OCI-LY3 (cell line): Measurements from ENCODE around the gene NIN.
"Not testable (repeated sequence)": the region's sequence is repeated elsewhere in the genome, so short reads cannot be mapped to it uniquely, and the experiment has no call there.

Source experiments
- H2AFZ ChIP-seq: fragments of 200-600, 300-600 bp; shearing (Covaris generic); 2 replicates; pipeline ENCODE4 v1.6.0; 2014; ENCODE audit warnings: antibody characterized with exemption, low read depth, low read length
- H3K27ac ChIP-seq: fragments of 200-600, 300-600 bp; sonication (generic); 2 replicates; pipeline ENCODE4 v1.5.1; 2014; ENCODE audit warnings: mild to moderate bottlenecking, low read length, moderate library complexity, mixed read lengths
- H3K27me3 ChIP-seq: fragments of 200-600, 300-600 bp; sonication (generic); 2 replicates; pipeline ENCODE4 v1.6.1; 2014; ENCODE audit warnings: low read depth, low read length, mixed read lengths
- H3K36me3 ChIP-seq: fragments of 200-600, 300-600 bp; sonication (generic); replicated peaks from 2 replicates; pipeline ENCODE3; 2014; ENCODE audit warnings: low read depth, low read length, mixed read lengths
- H3K4me1 ChIP-seq: fragments of 300-600, 200-600 bp; sonication (generic); 2 replicates; pipeline ENCODE4 v1.6.1; 2014; ENCODE audit warnings: low read length, mixed read lengths
- H3K4me2 ChIP-seq: fragments of 200-600, 300-600 bp; sonication (generic); 2 replicates; pipeline ENCODE4 v1.6.1; 2014; ENCODE audit warnings: low read length, mixed read lengths
- H3K4me3 ChIP-seq: fragments of 300-600, 200-600 bp; sonication (generic); 2 replicates; pipeline ENCODE4 v1.5.1; 2014; ENCODE audit warnings: antibody characterized with exemption, mild to moderate bottlenecking, low read length, moderate library complexity
- H3K79me2 ChIP-seq: fragments of 300-600, 200-600 bp; shearing (Covaris generic); 2 replicates; pipeline ENCODE4 v1.6.1; 2014; ENCODE audit warnings: mild to moderate bottlenecking, low read length, mixed read lengths
- H3K9ac ChIP-seq: fragments of 300-600, 200-600 bp; shearing (Covaris generic); 2 replicates; pipeline ENCODE4 v1.6.0; 2014; ENCODE audit warnings: mild to moderate bottlenecking, low read length, moderate library complexity
- H3K9me3 ChIP-seq: fragments of 200-600, 300-600 bp; shearing (Covaris generic); 2 replicates; pipeline ENCODE4 v1.6.1; 2014; ENCODE audit warnings: low read length, mixed read lengths; ENCODE audit not compliant: insufficient read depth
- H4K20me1 ChIP-seq: fragments of 200-600, 300-600 bp; sonication (generic); 2 replicates; pipeline ENCODE4 v1.6.1; 2016; ENCODE audit warnings: low read length, mixed read lengths; ENCODE audit not compliant: insufficient read depth
- CTCF ChIP-seq: fragments of 200-600, 300-600 bp; sonication (generic); IDR thresholded peaks from 2 replicates; pipeline ENCODE4 v1.5.1; 2014; ENCODE audit warnings: antibody characterized with exemption, low read length, low read depth
- EZH2phosphoT487 ChIP-seq: fragments of 200-600 bp; shearing (Covaris generic); IDR thresholded peaks from 2 replicates; pipeline ENCODE4 v1.6.1; 2018; ENCODE audit warnings: antibody characterized with exemption, mixed run types, low read depth

NIN gene

GRCh38 chr14:50822501-50823042, 8.4 kb downstream of the NIN start:
- Histone ChIP-seq H3K27ac (peak overlapping the region; percentile 96), H3K27me3 (no peaks in the 10 kb centered on the region), H4K20me1 (peaks cover 77% of the 10 kb centered on the region), H3K79me2 (peaks cover 95% of the 10 kb centered on the region), H3K4me2 (peak overlapping the region; percentile 99), H2AFZ (no peak overlapping the region), H3K36me3 (peaks cover 54% of the 10 kb centered on the region), H3K4me1 (peaks cover 68% of the 10 kb centered on the region), H3K4me3 (peak overlapping the region; percentile 73), H3K9me3 (no peaks in the 10 kb centered on the region), H3K9ac (peak overlapping the region; percentile 72)
- no peak for TF ChIP-seq CTCF
- no peak for TF ChIP-seq EZH2phosphoT487

DNA sequence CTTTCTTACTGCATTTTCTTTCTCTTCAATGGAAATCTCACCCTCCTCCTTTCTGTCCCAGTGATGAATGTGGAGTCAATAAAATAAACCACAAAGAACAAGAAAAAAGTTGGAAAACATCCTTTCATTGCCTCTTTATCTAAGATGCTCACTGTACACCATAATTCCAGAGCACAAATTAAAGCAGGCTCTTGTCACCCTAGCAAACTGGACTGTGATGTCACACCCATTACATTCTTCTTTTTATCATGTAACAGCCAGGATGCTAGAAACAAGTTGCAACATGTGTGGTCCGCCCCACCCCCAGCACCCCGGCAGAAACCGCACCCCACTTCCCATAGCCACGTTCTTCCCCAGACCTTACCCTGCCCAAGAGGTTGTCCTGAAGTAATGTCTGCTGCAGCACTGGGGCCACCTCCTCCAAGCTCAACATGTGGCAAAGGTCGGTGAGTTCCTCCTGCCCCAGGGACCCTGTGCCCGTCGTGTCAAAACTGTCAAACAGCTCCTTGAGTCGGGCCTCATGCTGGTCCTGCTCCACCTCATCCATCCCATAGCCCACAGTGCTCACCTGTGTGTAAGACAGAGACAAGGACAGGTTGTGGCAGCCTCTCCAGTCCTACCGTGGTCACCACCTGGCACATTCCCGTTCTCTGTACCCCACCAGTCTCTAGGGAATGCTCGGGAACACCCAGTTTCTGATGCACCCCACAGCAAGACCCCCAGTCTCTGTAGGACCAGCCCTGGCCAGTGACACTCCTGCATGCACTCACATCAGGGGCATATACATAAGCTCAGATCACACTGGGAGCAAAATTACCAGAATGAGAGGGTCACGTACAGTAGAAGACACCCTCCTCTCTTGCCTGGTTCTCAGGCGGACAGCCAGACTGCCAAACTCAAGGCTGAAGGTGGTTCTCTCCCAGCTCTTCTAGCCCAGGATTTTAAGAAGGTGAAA, 9.2 kb downstream of the NIN start:
- peak overlapping the region; percentile 96 for H3K27ac ChIP-seq
- H3K4me2 ChIP-seq: peak overlapping the region; percentile 99
- H3K9ac ChIP-seq: peak overlapping the region; percentile 72
- no peak for TF ChIP-seq EZH2phosphoT487
- no peak for TF ChIP-seq CTCF
- H3K36me3 ChIP-seq: peaks cover 52% of the 10 kb centered on the region
- peak overlapping the region; percentile 73 for H3K4me3 ChIP-seq
- peaks cover 74% of the 10 kb centered on the region for H4K20me1 ChIP-seq
- no peak overlapping the region for H2AFZ ChIP-seq
- no peaks in the 10 kb centered on the region for H3K27me3 ChIP-seq
- no peaks in the 10 kb centered on the region for H3K9me3 ChIP-seq
- peaks cover 95% of the 10 kb centered on the region for H3K79me2 ChIP-seq
- peaks cover 68% of the 10 kb centered on the region for H3K4me1 ChIP-seq

DNA sequence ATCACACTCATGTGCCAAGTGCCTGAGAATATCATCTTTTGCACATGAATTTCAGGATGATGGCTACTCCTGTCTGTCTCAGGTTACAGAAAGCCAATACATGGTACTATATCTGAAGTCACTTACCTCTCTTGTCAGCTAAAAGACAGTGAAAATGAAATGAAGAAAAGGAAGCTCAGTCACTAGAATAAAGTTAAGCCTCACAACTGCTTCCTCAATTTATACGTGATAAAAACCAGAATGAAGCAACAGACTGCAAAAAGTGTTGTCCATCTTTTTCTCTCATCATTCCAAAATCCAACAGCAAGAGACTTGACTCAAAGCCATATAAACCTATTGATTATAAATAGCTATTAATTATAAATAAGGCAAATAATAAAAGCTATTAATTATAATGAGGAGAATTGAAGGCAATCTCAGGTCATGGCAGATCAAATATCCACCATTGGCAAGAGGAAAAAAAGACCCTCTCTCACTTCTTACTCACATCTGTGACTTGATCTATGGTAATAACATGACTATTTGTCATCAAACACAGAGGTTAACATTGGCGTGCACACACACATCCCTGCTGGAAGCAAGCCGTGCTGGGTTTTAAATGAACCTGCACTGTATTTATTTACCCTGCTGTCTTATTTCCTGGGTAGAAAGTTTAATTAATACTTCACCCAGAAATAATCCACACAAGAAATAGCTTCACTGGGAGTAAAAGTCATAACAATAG, 10.0 kb downstream of the NIN start:
- H3K79me2 ChIP-seq: peaks cover 95% of the 10 kb centered on the region
- peak overlapping the region; percentile 40 for H3K27ac ChIP-seq
- H3K36me3 ChIP-seq: peaks cover 52% of the 10 kb centered on the region
- H3K27me3 ChIP-seq: no peaks in the 10 kb centered on the region
- peaks cover 68% of the 10 kb centered on the region for H3K4me1 ChIP-seq
- H4K20me1 ChIP-seq: peaks cover 74% of the 10 kb centered on the region
- peak overlapping the region; percentile 73; the same call in 1 of the 2 replicates for H3K4me3 ChIP-seq
- H2AFZ ChIP-seq: no peak overlapping the region
- H3K9ac ChIP-seq: peak overlapping the region; percentile 72; the same call in 1 of the 2 replicates
- H3K9me3 ChIP-seq: no peaks in the 10 kb centered on the region
- peak overlapping the region; percentile 99 for H3K4me2 ChIP-seq
- TF ChIP-seq CTCF: no peak
- no peak for TF ChIP-seq EZH2phosphoT487

- H3K79me2 ChIP-seq: peaks cover 93% of the 10 kb centered on the region
- peak overlapping the region; percentile 99 for H3K4me2 ChIP-seq
- peak overlapping the region; percentile 25; the same call in 1 of the 2 replicates for H3K27ac ChIP-seq
- H3K27me3 ChIP-seq, H3K9me3 ChIP-seq, H3K9ac ChIP-seq, H2AFZ ChIP-seq: not testable (repeated sequence)
- H3K4me1 ChIP-seq: peaks cover 56% of the 10 kb centered on the region
- peaks cover 59% of the 10 kb centered on the region for H4K20me1 ChIP-seq
- peak overlapping the region; percentile 16; the same call in 1 of the 2 replicates for H3K4me3 ChIP-seq
- peaks cover 52% of the 10 kb centered on the region for H3K36me3 ChIP-seq
Observed at GRCh38 chr14:50819303-50819702, 11.7 kb downstream of the NIN start.
